C4-2B (cell line): ENCODE measurements around the gene FREM1.

Experiments
- ZFX ChIP-seq: fragments of 450-650 bp; IDR thresholded peaks from 2 replicates; pipeline ENCODE4 v1.6.1; 2017
- TF ChIP-seq, protein P1 (sequence below): fragments of 450-650 bp; conservative IDR thresholded peaks from 2 replicates; pipeline ENCODE4 v1.5.1; 2017; ENCODE audit warnings: mild to moderate bottlenecking

DNA sequence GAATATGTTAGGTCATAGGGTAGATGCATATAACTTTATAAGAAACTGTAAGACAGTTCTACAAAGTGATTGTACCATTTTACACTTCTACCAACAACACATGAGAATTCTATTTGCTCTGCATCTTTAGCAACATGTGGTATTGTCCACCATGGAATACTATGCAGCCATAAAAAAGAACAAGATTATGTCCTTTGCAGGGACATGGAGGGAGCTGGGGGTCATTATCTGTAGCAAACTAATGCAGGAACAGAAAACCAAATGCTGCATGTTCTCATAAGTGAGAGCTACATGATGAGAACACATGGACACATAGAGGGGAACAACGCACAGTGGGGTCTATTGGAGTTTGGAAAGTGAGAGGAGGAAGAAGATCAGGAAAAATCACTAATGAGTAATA lies 165.5 kb downstream of the FREM1 start:
- TF ChIP-seq, protein P1, sequence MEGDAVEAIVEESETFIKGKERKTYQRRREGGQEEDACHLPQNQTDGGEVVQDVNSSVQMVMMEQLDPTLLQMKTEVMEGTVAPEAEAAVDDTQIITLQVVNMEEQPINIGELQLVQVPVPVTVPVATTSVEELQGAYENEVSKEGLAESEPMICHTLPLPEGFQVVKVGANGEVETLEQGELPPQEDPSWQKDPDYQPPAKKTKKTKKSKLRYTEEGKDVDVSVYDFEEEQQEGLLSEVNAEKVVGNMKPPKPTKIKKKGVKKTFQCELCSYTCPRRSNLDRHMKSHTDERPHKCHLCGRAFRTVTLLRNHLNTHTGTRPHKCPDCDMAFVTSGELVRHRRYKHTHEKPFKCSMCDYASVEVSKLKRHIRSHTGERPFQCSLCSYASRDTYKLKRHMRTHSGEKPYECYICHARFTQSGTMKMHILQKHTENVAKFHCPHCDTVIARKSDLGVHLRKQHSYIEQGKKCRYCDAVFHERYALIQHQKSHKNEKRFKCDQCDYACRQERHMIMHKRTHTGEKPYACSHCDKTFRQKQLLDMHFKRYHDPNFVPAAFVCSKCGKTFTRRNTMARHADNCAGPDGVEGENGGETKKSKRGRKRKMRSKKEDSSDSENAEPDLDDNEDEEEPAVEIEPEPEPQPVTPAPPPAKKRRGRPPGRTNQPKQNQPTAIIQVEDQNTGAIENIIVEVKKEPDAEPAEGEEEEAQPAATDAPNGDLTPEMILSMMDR = no peak
- no peak for TF ChIP-seq ZFX
